ENCODE measurements around the gene SNAI3.

The SNAI3 gene

GRCh38 chr16:88631920-88632586, 54.3 kb downstream of the SNAI3 start:
- no peak for DNase-seq

GRCh38 chr16:88631384-88631783, 54.9 kb downstream of the SNAI3 start:
- no peak for DNase-seq

- DNase-seq = no peak
These were observed 55.4 kb downstream of the SNAI3 start for GRCh38 chr16:88630941-88631340.

GRCh38 chr16:88630433-88630832, 55.9 kb downstream of the SNAI3 start:
- DNase-seq = no peak

GRCh38 chr16:88629835-88630234, 56.5 kb downstream of the SNAI3 start:
- DNase-seq = no peak

GRCh38 chr16:88628512-88628974, 57.8 kb downstream of the SNAI3 start:
- DNase-seq = no peak

Data from GOT3 (cell line).